ENCODE measurements around the gene WNT7A. TPM values are rescaled to one million over a fixed set of nuclear protein-coding genes. Genes with fewer than 3 reads are reported as not detected.

WNT7A gene
- total and polyA plus RNA-seq, 2 donors (not counting 3 experiments of a cell fraction or from before 2014, with no cell fraction given) = not detected

DNA sequence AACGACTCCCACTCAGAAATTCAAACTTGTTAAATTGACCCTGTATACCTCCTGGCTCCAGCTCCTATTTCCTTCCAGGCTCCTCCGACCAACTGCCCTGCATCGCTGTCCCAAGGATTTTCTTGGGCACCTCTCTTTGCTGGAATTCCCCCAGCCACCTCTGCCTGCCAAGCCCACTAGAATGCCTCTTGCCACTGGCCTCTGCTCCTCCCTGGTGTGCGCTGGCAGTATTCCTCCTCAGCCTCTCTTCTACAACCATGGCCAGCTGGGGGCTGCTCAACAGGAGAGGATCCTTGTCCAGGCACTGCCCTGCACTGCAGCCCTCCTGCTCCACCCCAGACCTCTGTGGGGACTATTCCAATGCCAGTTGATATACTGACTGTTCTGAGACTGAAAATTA, 7.4 kb downstream of the WNT7A start:
- TF ChIP-seq, protein P1, sequence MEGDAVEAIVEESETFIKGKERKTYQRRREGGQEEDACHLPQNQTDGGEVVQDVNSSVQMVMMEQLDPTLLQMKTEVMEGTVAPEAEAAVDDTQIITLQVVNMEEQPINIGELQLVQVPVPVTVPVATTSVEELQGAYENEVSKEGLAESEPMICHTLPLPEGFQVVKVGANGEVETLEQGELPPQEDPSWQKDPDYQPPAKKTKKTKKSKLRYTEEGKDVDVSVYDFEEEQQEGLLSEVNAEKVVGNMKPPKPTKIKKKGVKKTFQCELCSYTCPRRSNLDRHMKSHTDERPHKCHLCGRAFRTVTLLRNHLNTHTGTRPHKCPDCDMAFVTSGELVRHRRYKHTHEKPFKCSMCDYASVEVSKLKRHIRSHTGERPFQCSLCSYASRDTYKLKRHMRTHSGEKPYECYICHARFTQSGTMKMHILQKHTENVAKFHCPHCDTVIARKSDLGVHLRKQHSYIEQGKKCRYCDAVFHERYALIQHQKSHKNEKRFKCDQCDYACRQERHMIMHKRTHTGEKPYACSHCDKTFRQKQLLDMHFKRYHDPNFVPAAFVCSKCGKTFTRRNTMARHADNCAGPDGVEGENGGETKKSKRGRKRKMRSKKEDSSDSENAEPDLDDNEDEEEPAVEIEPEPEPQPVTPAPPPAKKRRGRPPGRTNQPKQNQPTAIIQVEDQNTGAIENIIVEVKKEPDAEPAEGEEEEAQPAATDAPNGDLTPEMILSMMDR (IDR thresholded peaks at IDR 0.05; ENCODE audit: extremely low read depth in 1 of 2, insufficient read depth in 1 of 2, low read depth in 1 of 2, low read length in 2 of 2) = no peak
- TF ChIP-seq FOS (IDR thresholded peaks at IDR 0.05; ENCODE audit: borderline replicate concordance, insufficient read depth, low read length) = no peak
- Histone ChIP-seq H4K20me1 (replicated peaks; ENCODE audit: control insufficient read depth, extremely low read depth, insufficient read depth, low read length) (no peaks in the 10 kb centered on the region), H3K9me3 (replicated peaks; ENCODE audit: control insufficient read depth, insufficient read depth, low read length) (no peaks in the 10 kb centered on the region), H3K9me1 (replicated peaks; ENCODE audit: control insufficient read depth, extremely low read depth, insufficient read depth, low read length) (no peaks in the 10 kb centered on the region), H2AFZ (ENCODE audit: low read depth, low read length) (no peak overlapping the region), H3K4me2 (ENCODE audit: insufficient read depth, low read length) (no peak overlapping the region), H3K79me2 (ENCODE audit: control insufficient read depth, insufficient read depth, low read length) (no peaks in the 10 kb centered on the region), H3K27me3 (ENCODE audit: control insufficient read depth in 2 of 2, insufficient read depth in 2 of 2, low read length in 2 of 2) (peaks cover 7 to 8% of the 10 kb centered on the region in 2 experiments), H3K36me3 (ENCODE audit: control insufficient read depth in 2 of 2, extremely low read depth in 1 of 2, insufficient read depth in 2 of 2, low read length in 2 of 2) (no peaks in the 10 kb centered on the region), H3K4me3 (replicated peaks in 1 of 3; ENCODE audit: insufficient read depth in 1 of 3, low read depth in 1 of 3, low read length in 3 of 3) (no peak overlapping the region), H3K9ac (replicated peaks; ENCODE audit: extremely low read depth, insufficient read depth, low read length) (no peak overlapping the region), H3K4me1 (ENCODE audit: control insufficient read depth, extremely low read depth, insufficient read depth, low read length) (no peaks in the 10 kb centered on the region), H3K27ac (ENCODE audit: insufficient read depth, low read depth, low read length) (no peak overlapping the region)
- DNase-seq (ENCODE audit: low read depth, low spot score) (no peak), FAIRE-seq (no peak)
- ChIA-PET CTCF (no interaction called here), POLR2A (no interaction called here)
- no TSS peak for BruUV-seq (replicated peaks)
- dilution Hi-C loops (cut with MboI; ENCODE audit: extremely low pct_ligation_motif_present, low sequenced_read_pairs) (no loop called here), intact Hi-C loops (cut with micrococcal nuclease) (no loop called here)

- H3K9me1 ChIP-seq (replicated peaks; ENCODE audit: control insufficient read depth, extremely low read depth, insufficient read depth, low read length) = no peaks in the 10 kb centered on the region
- BruUV-seq (replicated peaks) = no TSS peak
- H3K79me2 ChIP-seq (ENCODE audit: control insufficient read depth, insufficient read depth, low read length) = no peaks in the 10 kb centered on the region
- H3K9ac ChIP-seq (replicated peaks; ENCODE audit: extremely low read depth, insufficient read depth, low read length) = no peak overlapping the region
- no peak overlapping the region for H3K4me3 ChIP-seq (replicated peaks in 1 of 3; ENCODE audit: insufficient read depth in 1 of 3, low read depth in 1 of 3, low read length in 3 of 3)
- FAIRE-seq = no peak
- TF ChIP-seq, protein P1 (IDR thresholded peaks at IDR 0.05; ENCODE audit: extremely low read depth in 1 of 2, insufficient read depth in 1 of 2, low read depth in 1 of 2, low read length in 2 of 2) = no peak
- TF ChIP-seq EZH2 (IDR thresholded peaks at IDR 0.05; ENCODE audit: borderline replicate concordance, low read depth, low read length, severe bottlenecking) (no peak), MYC (IDR thresholded peaks at IDR 0.05; ENCODE audit: low read depth, low read length) (no peak), JUN (IDR thresholded peaks at IDR 0.05; ENCODE audit: borderline replicate concordance, insufficient read depth, insufficient read length, low read depth) (no peak), FOS (IDR thresholded peaks at IDR 0.05; ENCODE audit: borderline replicate concordance, insufficient read depth, low read length) (no peak), POLR2AphosphoS5 (IDR thresholded peaks at IDR 0.05; ENCODE audit: insufficient read depth, low read depth, low read length) (no peak), GATA2 (IDR thresholded peaks at IDR 0.05; ENCODE audit: insufficient read depth, insufficient read length, low read depth, low read length) (no peak), MAX (IDR thresholded peaks at IDR 0.05; ENCODE audit: insufficient read depth, insufficient read length) (no peak), POLR2A (IDR thresholded peaks at IDR 0.05; ENCODE audit: low read depth, low read length) (no peak)
- dilution Hi-C loops (cut with MboI; ENCODE audit: extremely low pct_ligation_motif_present, low sequenced_read_pairs) (no loop called here), intact Hi-C loops (cut with micrococcal nuclease) (no loop called here)
- no peak overlapping the region for H3K27ac ChIP-seq (ENCODE audit: insufficient read depth, low read depth, low read length)
- H3K4me2 ChIP-seq (ENCODE audit: insufficient read depth, low read length) = no peak overlapping the region
- no peak for DNase-seq (ENCODE audit: low read depth, low spot score)
- peaks cover 2% of the 10 kb centered on the region in 2 experiments for H3K27me3 ChIP-seq (ENCODE audit: control insufficient read depth in 2 of 2, insufficient read depth in 2 of 2, low read length in 2 of 2)
- ChIA-PET CTCF (no interaction called here), POLR2A (no interaction called here)
- H3K36me3 ChIP-seq (ENCODE audit: control insufficient read depth in 2 of 2, extremely low read depth in 1 of 2, insufficient read depth in 2 of 2, low read length in 2 of 2) = no peaks in the 10 kb centered on the region
- H3K9me3 ChIP-seq (replicated peaks; ENCODE audit: control insufficient read depth, insufficient read depth, low read length) = no peaks in the 10 kb centered on the region
- no peaks in the 10 kb centered on the region for H3K4me1 ChIP-seq (ENCODE audit: control insufficient read depth, extremely low read depth, insufficient read depth, low read length)
- no peaks in the 10 kb centered on the region for H4K20me1 ChIP-seq (replicated peaks; ENCODE audit: control insufficient read depth, extremely low read depth, insufficient read depth, low read length)
- no peak overlapping the region for H2AFZ ChIP-seq (ENCODE audit: low read depth, low read length)
Measured at GRCh38 chr3:13871791-13872190, 8.1 kb downstream of the WNT7A start.
